NCI-H1694 (cell line): ENCODE data around the gene FBXL16.

Experiments
- DNase-seq: peaks from one replicate; lab custom pipeline; 2025; lab: John Stamatoyannopoulos, UW

Gene FBXL16

GRCh38 chr16:734981-735881 is 29.6 kb upstream of the FBXL16 start:
- no peak for DNase-seq

- no peak for DNase-seq
These were observed 28.8 kb upstream of the FBXL16 start for GRCh38 chr16:734208-734980.

GRCh38 chr16:733382-734207 is 28.0 kb upstream of the FBXL16 start:
- no peak for DNase-seq

- no peak for DNase-seq
These were observed 27.3 kb upstream of the FBXL16 start for GRCh38 chr16:732936-733335.

GRCh38 chr16:732332-732731 is 26.7 kb upstream of the FBXL16 start:
- no peak for DNase-seq

GRCh38 chr16:730666-731509 is 25.3 kb upstream of the FBXL16 start:
- DNase-seq = no peak

GRCh38 chr16:729768-730665 is 24.4 kb upstream of the FBXL16 start:
- no peak for DNase-seq

- DNase-seq = no peak
These were observed 23.5 kb upstream of the FBXL16 start for GRCh38 chr16:728890-729744.

GRCh38 chr16:728131-728889 is 22.7 kb upstream of the FBXL16 start:
- DNase-seq = no peak

- no peak for DNase-seq
These were observed 21.8 kb upstream of the FBXL16 start for GRCh38 chr16:727291-727977.

- no peak for DNase-seq
These were observed 21.1 kb upstream of the FBXL16 start, which contains the start of the genes CCDC78 and HAGHL for GRCh38 chr16:726438-727290. Gene CCDC78, minus strand, starts transcription at chr16:726443. Its CDS starts 76 bp downstream, at chr16:726367. Gene HAGHL, plus strand, starts transcription at chr16:727106. Its CDS starts 404 bp downstream, at chr16:727510.

GRCh38 chr16:726188-726437 is 20.5 kb upstream of the FBXL16 start:
- DNase-seq = no peak

- no peak for DNase-seq
These were observed 20.0 kb upstream of the FBXL16 start for GRCh38 chr16:725463-726187.

GRCh38 chr16:725041-725376 is 19.4 kb upstream of the FBXL16 start:
- no peak for DNase-seq

- DNase-seq = no peak
These were observed 18.8 kb upstream of the FBXL16 start for GRCh38 chr16:724188-725040.

GRCh38 chr16:723695-724094 is 18.1 kb upstream of the FBXL16 start:
- DNase-seq = no peak
